SK-N-SH treated with all-trans-retinoic acid at 6 μM for 48 hours (cell line): ENCODE results near the gene SLAIN2.

Experiments
- BACH2 ChIP-seq: fragments of 250-450 bp; sonication (Bioruptor Pico); IDR thresholded peaks from 2 replicates; pipeline ENCODE4 v1.9.0; 2021; ENCODE audit warnings: mild to moderate bottlenecking, borderline replicate concordance
- ESRRG ChIP-seq: fragments of 250-450 bp; sonication (Bioruptor Pico); IDR thresholded peaks from 2 replicates; pipeline ENCODE4 v1.6.1; 2021; ENCODE audit warnings: mild to moderate bottlenecking
- OSR1 ChIP-seq: fragments of 250-450 bp; sonication (Bioruptor Pico); IDR thresholded peaks from 2 replicates; pipeline ENCODE4 v1.8.0; 2022; ENCODE audit warnings: moderate library complexity, mild to moderate bottlenecking, inconsistent platforms
- PATZ1 ChIP-seq: fragments of 250-450 bp; sonication (Bioruptor Pico); IDR thresholded peaks from 2 replicates; pipeline ENCODE4 v1.8.0; 2020; ENCODE audit warnings: mild to moderate bottlenecking, moderate library complexity, borderline replicate concordance
- TCF4 ChIP-seq: fragments of 250-450 bp; sonication (Bioruptor Pico); IDR thresholded peaks from 2 replicates; pipeline ENCODE4 v1.8.0; 2021; ENCODE audit warnings: mild to moderate bottlenecking, moderate library complexity, borderline replicate concordance
- TOX ChIP-seq: fragments of 250-450 bp; sonication (Bioruptor Pico); IDR thresholded peaks from 2 replicates; pipeline ENCODE4 v1.8.0; 2021; ENCODE audit warnings: mild to moderate bottlenecking, moderate library complexity, borderline replicate concordance
- ZFP3 ChIP-seq: fragments of 250-450 bp; sonication (Bioruptor Pico); IDR thresholded peaks from 2 replicates; pipeline ENCODE4 v1.5.0; 2020; ENCODE audit warnings: mild to moderate bottlenecking, moderate library complexity
- ZNF565 ChIP-seq: fragments of 450-650 bp; formaldehyde crosslinking; conservative IDR thresholded peaks from 2 replicates; pipeline ENCODE4 v1.5.0; 2020; ENCODE audit warnings: low read depth, mild to moderate bottlenecking, moderate library complexity
- ZNF8 ChIP-seq: fragments of 450-650 bp; formaldehyde crosslinking; IDR thresholded peaks from 2 replicates; pipeline ENCODE4 v1.5.0; 2020; ENCODE audit warnings: mild to moderate bottlenecking, moderate library complexity
- TF ChIP-seq, protein P1 (sequence below): fragments of 250-450 bp; sonication (Bioruptor Pico); IDR thresholded peaks from 2 replicates; pipeline ENCODE4 v1.8.0; 2021; ENCODE audit warnings: low read depth, mild to moderate bottlenecking, moderate library complexity, borderline replicate concordance
- TF ChIP-seq, protein P2 (sequence below): fragments of 250-450 bp; sonication (Bioruptor Pico); IDR thresholded peaks from 2 replicates; pipeline ENCODE4 v1.5.0; 2020; ENCODE audit warnings: mild to moderate bottlenecking, moderate library complexity

DNA sequence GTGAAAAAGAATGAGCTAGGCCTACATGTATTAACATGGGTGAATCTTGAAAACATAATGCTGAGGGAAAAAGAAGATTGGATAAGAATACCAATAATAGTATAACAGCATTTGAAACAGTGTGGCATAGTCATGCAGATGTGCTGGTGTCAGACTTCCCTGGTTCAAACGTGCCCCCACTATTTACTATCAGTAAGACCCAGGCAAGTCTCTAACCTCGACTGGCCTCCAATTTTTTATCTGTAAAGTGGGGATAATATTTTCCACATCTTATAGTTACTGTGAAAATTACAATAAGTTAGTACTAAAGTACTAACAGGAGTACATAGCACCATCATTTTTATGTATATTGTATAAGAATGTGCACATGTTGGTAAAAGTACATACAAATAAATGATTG lies 17.0 kb upstream of the SLAIN2 start:
- TF ChIP-seq, protein P1, sequence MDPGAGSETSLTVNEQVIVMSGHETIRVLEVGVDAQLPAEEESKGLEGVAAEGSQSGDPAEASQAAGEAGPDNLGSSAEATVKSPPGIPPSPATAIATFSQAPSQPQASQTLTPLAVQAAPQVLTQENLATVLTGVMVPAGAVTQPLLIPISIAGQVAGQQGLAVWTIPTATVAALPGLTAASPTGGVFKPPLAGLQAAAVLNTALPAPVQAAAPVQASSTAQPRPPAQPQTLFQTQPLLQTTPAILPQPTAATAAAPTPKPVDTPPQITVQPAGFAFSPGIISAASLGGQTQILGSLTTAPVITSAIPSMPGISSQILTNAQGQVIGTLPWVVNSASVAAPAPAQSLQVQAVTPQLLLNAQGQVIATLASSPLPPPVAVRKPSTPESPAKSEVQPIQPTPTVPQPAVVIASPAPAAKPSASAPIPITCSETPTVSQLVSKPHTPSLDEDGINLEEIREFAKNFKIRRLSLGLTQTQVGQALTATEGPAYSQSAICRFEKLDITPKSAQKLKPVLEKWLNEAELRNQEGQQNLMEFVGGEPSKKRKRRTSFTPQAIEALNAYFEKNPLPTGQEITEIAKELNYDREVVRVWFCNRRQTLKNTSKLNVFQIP (CRISPR knock-in tag), result no peak
- no peak for TF ChIP-seq ESRRG (CRISPR knock-in tag)
- TF ChIP-seq PATZ1 (CRISPR knock-in tag), result no peak
- TF ChIP-seq TCF4, result no peak
- TF ChIP-seq ZNF8 (CRISPR knock-in tag), result no peak
- TF ChIP-seq OSR1 (CRISPR knock-in tag), result no peak
- TF ChIP-seq ZFP3 (CRISPR knock-in tag), result no peak
- TF ChIP-seq, protein P2, sequence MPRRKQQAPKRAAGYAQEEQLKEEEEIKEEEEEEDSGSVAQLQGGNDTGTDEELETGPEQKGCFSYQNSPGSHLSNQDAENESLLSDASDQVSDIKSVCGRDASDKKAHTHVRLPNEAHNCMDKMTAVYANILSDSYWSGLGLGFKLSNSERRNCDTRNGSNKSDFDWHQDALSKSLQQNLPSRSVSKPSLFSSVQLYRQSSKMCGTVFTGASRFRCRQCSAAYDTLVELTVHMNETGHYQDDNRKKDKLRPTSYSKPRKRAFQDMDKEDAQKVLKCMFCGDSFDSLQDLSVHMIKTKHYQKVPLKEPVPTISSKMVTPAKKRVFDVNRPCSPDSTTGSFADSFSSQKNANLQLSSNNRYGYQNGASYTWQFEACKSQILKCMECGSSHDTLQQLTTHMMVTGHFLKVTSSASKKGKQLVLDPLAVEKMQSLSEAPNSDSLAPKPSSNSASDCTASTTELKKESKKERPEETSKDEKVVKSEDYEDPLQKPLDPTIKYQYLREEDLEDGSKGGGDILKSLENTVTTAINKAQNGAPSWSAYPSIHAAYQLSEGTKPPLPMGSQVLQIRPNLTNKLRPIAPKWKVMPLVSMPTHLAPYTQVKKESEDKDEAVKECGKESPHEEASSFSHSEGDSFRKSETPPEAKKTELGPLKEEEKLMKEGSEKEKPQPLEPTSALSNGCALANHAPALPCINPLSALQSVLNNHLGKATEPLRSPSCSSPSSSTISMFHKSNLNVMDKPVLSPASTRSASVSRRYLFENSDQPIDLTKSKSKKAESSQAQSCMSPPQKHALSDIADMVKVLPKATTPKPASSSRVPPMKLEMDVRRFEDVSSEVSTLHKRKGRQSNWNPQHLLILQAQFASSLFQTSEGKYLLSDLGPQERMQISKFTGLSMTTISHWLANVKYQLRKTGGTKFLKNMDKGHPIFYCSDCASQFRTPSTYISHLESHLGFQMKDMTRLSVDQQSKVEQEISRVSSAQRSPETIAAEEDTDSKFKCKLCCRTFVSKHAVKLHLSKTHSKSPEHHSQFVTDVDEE, result no peak
- no peak for TF ChIP-seq BACH2 (CRISPR knock-in tag)
- TF ChIP-seq ZNF565 (CRISPR knock-in tag), result no peak
- no peak for TF ChIP-seq TOX (CRISPR knock-in tag)
